Upper lobe of right lung (tissue), 1 donor: Measurements from ENCODE around the gene RFT1. TPM values are rescaled to one million over a fixed set of nuclear protein-coding genes. Genes with fewer than 3 reads are reported as not detected.

Experiments used
- ATAC-seq: fragments of 200-7000 bp; cut with Tn5 transposase; one replicate; pipeline ENCODE4 v1.9.1; 2020; ENCODE audit warnings: mild to moderate bottlenecking, moderate library complexity
- DNase-seq: peaks from one replicate; pipeline ENCODE4 v3.0.0-alpha.2; 2020
- H3K27ac ChIP-seq: fragments of 200-600 bp; one replicate; pipeline ENCODE4 v1.8.0; 2022
- H3K27me3 ChIP-seq: fragments of 200-600 bp; one replicate; pipeline ENCODE4 v1.8.0; 2022; ENCODE audit warnings: mild to moderate bottlenecking
- H3K36me3 ChIP-seq: fragments of 200-600 bp; one replicate; pipeline ENCODE4 v1.8.0; 2022
- H3K4me1 ChIP-seq: fragments of 200-600 bp; one replicate; pipeline ENCODE4 v1.8.0; 2022
- H3K4me3 ChIP-seq: fragments of 200-600 bp; one replicate; pipeline ENCODE4 v1.8.0; 2022; ENCODE audit warnings: mild to moderate bottlenecking
- H3K9me3 ChIP-seq: fragments of 200-600 bp; one replicate; pipeline ENCODE4 v1.8.0; 2022
- CTCF ChIP-seq: fragments of 200-600 bp; IDR thresholded peaks from one replicate; pipeline ENCODE4 v1.8.0; 2022; ENCODE audit warnings: antibody characterized with exemption
- intact Hi-C: fragments of 100-400 bp; cut with DNase I; formaldehyde crosslinking; loops from one replicate; pipeline ENCODE4 v1.11.0; 2022
- total RNA-seq: library from RNA; stranded (reverse); fragmentation: NEBNext Ultra II Directional; extraction: Animal tissue kit (Norgen Biotek cat#: 25700); gene quantifications from one replicate; pipeline ENCODE4 v1.2.1, GENCODE V29; 2021
- donor health status: DM: no; HTN: yes; CAD: no; lungs with severe emphysema.

The RFT1 gene
- total RNA-seq, 1 donor from 2014 or later, result 20.6 TPM

- no peak for TF ChIP-seq CTCF
- Histone ChIP-seq H3K9me3 (no peaks in the 10 kb centered on the region), H3K4me3 (no peak overlapping the region), H3K36me3 (no peaks in the 10 kb centered on the region), H3K27me3 (no peaks in the 10 kb centered on the region), H3K4me1 (no peaks in the 10 kb centered on the region), H3K27ac (no peak overlapping the region)
- intact Hi-C loops, result no loop called here
- ATAC-seq (no peak), DNase-seq (no peak)
Observed at GRCh38 chr3:53079147-53079546, 51.1 kb downstream of the RFT1 start.

GRCh38 chr3:53078656-53079055 is 51.6 kb downstream of the RFT1 start:
- Histone ChIP-seq H3K36me3 (no peaks in the 10 kb centered on the region), H3K4me1 (peaks cover under 1% of the 10 kb centered on the region), H3K4me3 (no peak overlapping the region), H3K9me3 (no peaks in the 10 kb centered on the region), H3K27me3 (no peaks in the 10 kb centered on the region), H3K27ac (no peak overlapping the region)
- TF ChIP-seq CTCF, result no peak
- intact Hi-C loops, result no loop called here
- DNase-seq (no peak), ATAC-seq (no peak)

- Histone ChIP-seq H3K4me1 (peaks cover 4% of the 10 kb centered on the region), H3K36me3 (no peaks in the 10 kb centered on the region), H3K27ac (no peak overlapping the region), H3K27me3 (no peaks in the 10 kb centered on the region), H3K9me3 (no peaks in the 10 kb centered on the region), H3K4me3 (no peak overlapping the region)
- ATAC-seq (no peak), DNase-seq (no peak)
- no peak for TF ChIP-seq CTCF
- intact Hi-C loops, result no loop called here
Observed at GRCh38 chr3:53077476-53078220, 52.6 kb downstream of the RFT1 start.

GRCh38 chr3:53075743-53076140 is 54.5 kb downstream of the RFT1 start:
- no peak for TF ChIP-seq CTCF

GRCh38 chr3:53074761-53075742 is 55.2 kb downstream of the RFT1 start:
- H3K4me1 ChIP-seq, result peaks cover 10% of the 10 kb centered on the region
- peak; percentile 43 for DNase-seq
- no peak overlapping the region for H3K4me3 ChIP-seq
- H3K27me3 ChIP-seq, result no peaks in the 10 kb centered on the region
- TF ChIP-seq CTCF, result no peak
- intact Hi-C loops, result no loop called here
- H3K27ac ChIP-seq, result no peak overlapping the region
- no peaks in the 10 kb centered on the region for H3K9me3 ChIP-seq
- no peaks in the 10 kb centered on the region for H3K36me3 ChIP-seq
- ATAC-seq, result no peak

More at GRCh38 chr3:53075743-53076140, 54.5 kb downstream of the RFT1 start:
- DNase-seq (no peak), ATAC-seq (no peak)
- H3K4me3 ChIP-seq, result no peak overlapping the region
- H3K27me3 ChIP-seq, result no peaks in the 10 kb centered on the region
- no peak overlapping the region for H3K27ac ChIP-seq
- no peaks in the 10 kb centered on the region for H3K36me3 ChIP-seq
- H3K9me3 ChIP-seq, result no peaks in the 10 kb centered on the region
- intact Hi-C loops, result no loop called here
- H3K4me1 ChIP-seq, result peaks cover 10% of the 10 kb centered on the region
